Measurements from ENCODE around the gene ZNG1F.
"Not testable (repeated sequence)": the region's sequence is repeated elsewhere in the genome, so short reads cannot be mapped to it uniquely, and the experiment has no call there.

ZNG1F gene

DNA sequence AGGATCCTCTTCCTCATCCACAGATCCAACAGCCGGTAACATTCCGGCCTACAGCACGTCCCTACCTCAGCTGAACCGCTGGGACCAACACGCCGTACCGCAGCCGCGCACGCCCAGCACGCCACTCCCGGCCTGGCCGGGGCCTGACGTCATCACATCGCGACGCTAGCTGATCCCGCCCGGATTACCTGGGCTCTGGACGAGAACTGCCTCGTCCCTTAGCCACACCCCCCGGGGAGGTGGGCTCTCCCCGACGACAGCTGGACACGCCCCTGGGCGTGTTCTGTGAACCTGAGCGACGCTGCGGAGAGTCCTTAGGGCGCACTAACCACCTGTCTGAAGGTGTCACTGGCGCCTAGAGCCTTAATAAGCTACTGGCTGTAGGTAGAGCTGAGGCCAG is at the start of gene ZNG1F:
Gene ZNG1F, minus strand, starts transcription at position 101 of the 400 bp plus-strand sequence. Its CDS starts 59 bp downstream, at position 42.
- H3K4me3 ChIP-seq (ENCODE audit: control insufficient read depth, low read depth, low read length); DNase-seq (ENCODE audit: low read depth): not testable (repeated sequence)

DNA sequence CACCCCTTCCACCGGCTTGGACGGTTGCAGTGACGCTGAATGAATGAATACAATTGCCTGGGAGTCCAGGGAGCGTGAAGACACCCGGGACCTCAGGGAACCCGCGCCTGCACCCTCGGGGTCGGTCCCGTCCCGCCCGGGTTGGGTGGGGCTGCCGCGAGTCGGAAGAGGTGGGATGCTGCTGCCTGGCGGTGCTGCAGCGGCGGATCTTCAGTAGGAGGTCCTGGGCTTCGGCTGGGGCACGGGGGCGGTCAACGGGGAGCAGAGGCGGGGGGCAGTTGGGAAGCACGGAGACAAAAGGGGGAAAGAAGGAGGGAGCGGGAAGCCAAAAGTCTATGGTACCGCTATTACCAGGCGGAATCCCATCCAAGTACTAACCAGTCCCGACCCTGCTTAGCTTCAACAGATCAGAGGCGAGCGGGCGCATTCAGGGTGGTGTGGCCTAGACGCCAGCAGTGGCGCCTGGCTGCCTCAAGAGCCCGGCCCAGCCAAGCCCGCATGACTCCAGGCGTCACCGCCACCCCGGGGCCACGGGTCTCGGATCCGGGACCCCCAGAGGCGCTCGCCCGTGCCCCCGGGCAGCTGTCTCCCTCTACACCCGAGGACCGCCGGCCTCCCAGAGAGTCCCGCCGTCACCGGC is 48.1 kb upstream of the ZNG1F start:
- H3K4me3 ChIP-seq (ENCODE audit: control insufficient read depth, low read depth, low read length); DNase-seq (ENCODE audit: low read depth): not testable (repeated sequence)

DNA sequence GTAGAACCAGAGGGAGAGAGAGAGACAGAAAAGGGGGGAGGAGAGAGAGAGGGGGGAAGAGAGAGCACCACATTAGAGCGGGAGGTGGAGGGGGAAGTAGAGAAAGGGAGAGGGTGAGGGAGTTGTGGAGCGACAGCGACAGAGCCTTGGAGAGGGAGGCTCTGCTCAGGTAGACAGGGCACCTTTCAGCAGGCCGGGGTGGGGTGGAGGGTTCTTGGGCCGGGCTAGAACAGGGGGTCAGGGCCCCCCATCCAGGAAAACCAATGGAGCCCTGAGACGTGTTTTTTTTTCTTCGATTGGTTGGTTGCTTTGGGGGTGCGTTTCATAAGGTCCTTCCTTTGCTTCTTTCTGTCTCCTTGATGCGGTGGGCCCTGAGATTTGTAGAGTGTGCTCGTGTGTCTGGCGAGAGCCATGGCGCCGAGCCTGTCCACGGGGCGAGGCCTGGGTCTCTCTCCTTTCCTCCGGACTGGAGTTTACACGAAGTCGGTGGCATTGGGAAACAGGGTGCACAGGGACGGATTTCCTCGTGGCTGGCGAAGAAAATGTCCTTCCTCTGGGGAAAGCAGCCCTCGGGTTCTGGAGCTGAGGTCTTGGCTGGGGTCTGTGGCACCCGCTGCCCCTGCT is 47.5 kb upstream of the ZNG1F start:
- H3K4me3 ChIP-seq (ENCODE audit: control insufficient read depth, low read depth, low read length); DNase-seq (ENCODE audit: low read depth): not testable (repeated sequence)

DNA sequence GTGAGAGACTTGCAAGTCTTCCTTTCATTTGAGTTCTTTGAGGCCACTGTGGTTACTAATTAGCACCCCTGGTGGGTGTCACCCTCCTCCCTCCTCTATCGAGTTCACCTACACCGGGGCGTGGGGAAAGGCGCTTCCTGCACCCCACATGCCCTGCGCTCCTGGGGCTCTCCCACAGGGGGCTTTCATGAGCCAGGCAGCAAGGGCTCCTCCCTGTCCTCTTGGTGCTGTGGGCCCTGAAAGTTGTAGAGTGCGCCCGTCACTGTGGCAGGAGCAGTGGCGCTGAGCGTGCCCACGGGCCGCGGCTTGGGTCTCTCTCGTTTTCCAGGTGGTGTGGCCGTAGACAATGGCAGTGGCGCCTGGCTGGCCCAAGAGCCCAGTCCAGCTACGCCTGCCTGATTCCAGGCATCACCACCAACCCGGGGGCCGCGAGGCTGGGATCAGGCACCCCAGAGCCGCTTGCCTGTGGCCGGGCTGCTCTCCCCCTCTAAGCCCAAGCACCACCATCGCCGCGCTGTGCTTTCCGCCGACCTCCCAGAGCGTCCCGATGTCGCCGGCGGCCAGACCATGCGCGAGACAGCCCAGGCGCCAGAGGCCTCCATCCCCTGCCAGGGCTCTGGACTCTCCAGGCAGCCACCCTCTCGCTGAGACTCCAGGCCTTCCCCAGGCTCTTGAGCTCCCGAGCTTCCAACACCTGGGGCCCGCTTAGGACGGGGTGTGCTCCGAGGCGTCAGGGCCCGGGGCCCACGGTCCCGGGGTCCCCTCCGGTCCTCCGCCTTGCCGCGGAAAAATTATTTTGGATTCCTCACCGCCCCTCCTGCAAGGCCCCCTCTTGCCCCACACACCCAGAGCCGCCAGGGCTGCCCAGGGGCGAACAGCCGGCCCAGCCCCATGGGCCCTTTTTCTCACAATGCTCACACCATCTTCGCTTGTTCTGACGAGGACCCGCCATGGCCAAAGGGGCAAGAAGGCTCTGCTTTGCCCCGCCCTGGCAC is 46.0 kb upstream of the ZNG1F start:
- not testable (repeated sequence) for H3K4me3 ChIP-seq (ENCODE audit: control insufficient read depth, low read depth, low read length); DNase-seq (ENCODE audit: low read depth)

DNA sequence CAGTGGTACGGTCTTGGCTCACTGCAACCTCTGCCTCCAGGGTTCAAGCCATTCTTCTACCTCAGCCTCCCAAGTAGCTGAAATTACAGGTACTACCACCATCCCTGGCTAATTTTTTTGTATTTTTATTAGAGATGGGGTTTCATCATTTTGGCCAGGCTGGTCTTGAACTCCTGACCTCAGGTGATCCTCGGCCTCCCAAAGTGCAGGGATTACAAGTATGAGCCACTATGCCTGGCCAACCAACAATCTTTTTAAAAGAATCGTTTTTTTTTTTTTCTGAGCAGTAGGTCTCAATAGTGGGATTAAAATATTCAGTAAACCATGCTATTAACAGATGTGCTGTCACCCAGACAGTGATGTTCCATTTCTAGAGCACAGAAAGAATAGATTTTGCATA is 45.1 kb upstream of the ZNG1F start:
- H3K4me3 ChIP-seq (ENCODE audit: control insufficient read depth, low read depth, low read length); DNase-seq (ENCODE audit: low read depth): not testable (repeated sequence)

DNA sequence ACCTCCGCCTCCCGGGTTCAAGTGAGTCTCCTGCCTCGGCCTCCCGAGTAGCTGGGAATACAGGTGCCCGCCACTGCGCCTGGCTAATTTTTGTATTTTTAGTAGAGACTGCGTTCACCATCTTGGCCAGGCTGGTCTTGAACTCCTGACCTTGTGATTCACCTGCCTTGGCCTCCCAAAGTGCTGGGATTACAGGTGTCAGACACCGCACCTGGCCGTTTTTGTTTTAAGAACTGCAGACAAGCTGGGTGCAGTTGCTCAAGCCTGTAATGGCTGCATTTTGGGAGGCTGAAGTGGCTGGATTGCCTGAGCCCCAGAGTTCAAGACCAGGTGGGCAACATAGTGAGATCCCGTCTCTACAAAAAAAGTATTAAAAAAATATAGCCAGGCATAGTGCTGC is 43.2 kb upstream of the ZNG1F start:
- DNase-seq (ENCODE audit: low read depth); H3K4me3 ChIP-seq (ENCODE audit: control insufficient read depth, low read depth, low read length): not testable (repeated sequence)

DNA sequence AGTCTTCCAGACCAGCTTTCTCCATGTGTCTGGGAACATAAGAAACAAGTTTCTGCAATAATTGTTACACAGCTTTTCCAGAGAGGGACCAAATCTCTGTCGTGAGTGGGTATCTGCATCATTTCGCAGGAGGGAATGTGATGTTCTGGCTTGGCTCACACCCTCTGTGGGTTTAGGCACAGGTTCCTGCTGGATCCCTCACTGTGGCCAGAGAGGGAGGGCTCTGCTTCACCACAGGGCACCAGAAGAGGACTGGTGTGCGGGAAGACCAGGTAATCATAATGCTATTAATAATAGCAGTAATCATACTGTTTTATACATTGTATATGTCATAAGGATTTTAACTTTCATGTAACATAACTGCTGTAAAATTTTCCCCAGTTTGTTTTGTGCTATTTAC is 41.3 kb upstream of the ZNG1F start:
- not testable (repeated sequence) for H3K4me3 ChIP-seq (ENCODE audit: control insufficient read depth, low read depth, low read length); DNase-seq (ENCODE audit: low read depth)

DNA sequence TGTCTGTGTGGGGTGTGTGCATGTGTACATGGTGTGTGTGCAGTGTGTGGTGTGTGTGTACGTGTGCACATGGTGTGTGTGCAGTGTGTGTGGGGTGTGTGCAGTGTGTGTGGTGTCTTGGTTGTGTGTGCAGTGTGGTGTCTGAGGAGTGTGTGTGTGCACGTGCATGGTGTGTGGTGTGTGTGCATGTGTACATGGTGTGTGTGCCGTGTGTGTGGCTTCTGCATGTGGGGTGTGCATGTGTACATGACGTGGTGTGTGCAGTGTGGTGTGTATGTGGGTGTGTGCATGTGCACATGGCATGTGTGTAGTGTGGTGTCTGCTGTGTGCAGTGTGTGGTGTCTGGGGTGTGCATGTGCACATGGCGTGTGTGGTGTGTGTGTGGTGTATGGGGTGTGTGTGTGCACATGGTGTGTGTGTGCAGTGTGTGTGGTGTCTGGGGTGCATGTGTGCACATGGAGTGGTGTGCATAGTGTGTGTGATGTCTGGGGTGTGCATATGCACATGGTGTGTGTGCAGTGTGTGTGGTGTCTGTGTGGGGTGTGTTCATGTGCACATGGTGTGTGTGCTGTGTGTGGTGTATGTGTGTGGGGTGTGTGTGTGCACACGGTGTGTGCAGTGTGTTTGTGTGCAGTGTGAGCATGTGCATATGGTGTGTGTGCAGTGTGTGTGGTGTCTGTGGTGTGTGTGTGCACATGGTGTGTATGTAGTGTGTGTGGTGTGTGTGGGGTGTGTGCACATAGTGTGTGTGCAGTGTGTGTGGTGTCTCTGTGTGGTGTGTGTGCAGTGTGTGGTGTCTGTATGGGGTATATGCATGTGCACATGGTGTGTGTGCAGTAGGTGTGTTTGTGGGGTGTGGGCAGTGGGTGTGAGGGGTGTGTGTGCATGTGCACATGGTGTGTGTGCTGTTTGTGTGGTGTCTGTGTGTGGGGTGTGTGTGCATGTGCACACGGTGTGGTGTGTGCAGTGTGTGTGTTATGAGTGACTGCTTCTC is 40.6 kb upstream of the ZNG1F start:
- H3K4me3 ChIP-seq (ENCODE audit: control insufficient read depth, low read depth, low read length) = no peak overlapping the region
- DNase-seq (ENCODE audit: low read depth) = no peak
- TF ChIP-seq, protein P1, sequence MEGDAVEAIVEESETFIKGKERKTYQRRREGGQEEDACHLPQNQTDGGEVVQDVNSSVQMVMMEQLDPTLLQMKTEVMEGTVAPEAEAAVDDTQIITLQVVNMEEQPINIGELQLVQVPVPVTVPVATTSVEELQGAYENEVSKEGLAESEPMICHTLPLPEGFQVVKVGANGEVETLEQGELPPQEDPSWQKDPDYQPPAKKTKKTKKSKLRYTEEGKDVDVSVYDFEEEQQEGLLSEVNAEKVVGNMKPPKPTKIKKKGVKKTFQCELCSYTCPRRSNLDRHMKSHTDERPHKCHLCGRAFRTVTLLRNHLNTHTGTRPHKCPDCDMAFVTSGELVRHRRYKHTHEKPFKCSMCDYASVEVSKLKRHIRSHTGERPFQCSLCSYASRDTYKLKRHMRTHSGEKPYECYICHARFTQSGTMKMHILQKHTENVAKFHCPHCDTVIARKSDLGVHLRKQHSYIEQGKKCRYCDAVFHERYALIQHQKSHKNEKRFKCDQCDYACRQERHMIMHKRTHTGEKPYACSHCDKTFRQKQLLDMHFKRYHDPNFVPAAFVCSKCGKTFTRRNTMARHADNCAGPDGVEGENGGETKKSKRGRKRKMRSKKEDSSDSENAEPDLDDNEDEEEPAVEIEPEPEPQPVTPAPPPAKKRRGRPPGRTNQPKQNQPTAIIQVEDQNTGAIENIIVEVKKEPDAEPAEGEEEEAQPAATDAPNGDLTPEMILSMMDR (IDR thresholded peaks at IDR 0.05; ENCODE audit: control insufficient read depth, insufficient read depth, low read depth, low read length, missing control alignments) = no peak

DNA sequence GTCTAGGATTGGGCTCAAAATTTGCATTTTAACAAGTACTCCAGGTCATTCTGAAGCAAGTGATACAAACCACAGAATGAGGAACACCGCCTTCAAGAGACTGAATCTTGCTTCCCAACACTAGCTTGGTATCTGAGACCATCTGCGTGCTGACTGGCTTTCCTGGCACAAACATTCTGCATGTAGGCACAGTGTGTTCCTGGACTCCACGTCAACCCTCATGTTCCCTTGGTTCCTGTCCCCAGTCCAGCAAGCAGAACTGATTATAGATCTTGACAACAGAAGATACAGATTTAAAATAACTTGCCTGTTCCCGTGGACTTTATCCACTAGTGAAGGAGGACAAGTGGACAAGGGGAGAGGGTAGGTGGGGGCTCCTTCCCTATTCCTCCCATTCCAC is 30.7 kb upstream of the ZNG1F start:
- not testable (repeated sequence) for DNase-seq (ENCODE audit: low read depth); H3K4me3 ChIP-seq (ENCODE audit: control insufficient read depth, low read depth, low read length)

DNA sequence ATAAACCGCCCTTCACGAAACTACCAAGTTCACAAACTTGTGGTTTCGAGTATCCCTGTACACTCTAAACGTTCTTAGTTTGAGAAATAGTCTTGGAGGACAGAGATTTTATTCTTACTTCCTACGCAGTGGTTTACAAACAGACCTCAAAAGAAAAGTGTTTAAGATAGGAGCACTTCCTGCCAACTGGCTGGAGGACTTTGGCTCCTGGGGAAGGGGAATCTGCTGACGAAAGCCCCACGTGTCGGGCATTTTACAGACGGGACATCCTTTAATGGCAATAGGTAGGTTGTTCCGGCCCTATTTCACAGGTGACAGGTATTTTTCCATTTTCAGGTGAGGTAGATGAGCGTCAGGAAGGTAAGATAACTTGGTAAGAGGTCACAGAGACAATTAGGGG is 678 bp downstream of the ZNG1F start:
- H3K4me3 ChIP-seq (ENCODE audit: control insufficient read depth, low read depth, low read length) = not testable (repeated sequence)

DNA sequence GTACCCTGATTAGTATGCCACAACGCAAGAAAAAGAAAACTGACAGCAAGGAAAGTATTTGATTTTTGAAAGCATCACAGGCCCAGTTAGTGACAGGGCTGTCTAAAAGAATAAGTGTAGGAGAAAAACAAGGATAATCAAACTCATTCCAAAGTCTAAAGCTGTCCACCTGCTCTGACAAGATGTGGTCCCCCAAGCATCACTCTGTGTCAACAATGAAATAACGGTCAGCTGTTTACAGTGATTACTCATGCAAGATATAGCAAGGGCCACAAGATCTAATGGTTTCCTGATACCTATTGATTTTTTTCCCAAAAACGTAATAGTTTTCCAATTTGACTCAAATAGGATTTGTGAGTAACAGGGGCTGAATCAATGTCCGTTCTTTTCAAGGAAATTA is 14.1 kb downstream of the ZNG1F start:
- H3K4me3 ChIP-seq (ENCODE audit: control insufficient read depth, low read depth, low read length); DNase-seq (ENCODE audit: low read depth): not testable (repeated sequence)

More for the DNA sequence above, 678 bp downstream of the ZNG1F start:
- not testable (repeated sequence) for DNase-seq (ENCODE audit: low read depth)

DNA sequence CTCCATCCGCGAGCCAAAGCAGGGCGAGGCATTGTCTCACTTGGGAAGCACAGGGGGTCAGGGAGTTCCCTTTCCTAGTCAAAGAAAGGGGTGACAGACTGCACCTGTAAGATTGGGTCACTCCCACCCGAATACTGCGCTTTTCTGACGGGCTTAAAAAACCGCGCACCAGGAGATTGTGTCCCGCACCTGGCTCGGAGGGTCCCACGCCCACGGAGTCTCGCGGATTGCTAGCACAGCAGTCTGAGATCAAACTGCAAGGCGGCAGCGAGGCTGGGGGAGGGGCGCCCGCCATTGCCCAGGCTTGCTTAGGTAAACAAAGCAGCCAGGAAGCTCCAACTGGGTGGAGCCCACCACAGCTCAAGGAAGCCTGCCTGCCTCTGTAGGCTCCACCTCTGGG is 39.0 kb downstream of the ZNG1F start:
- not testable (repeated sequence) for H3K4me3 ChIP-seq (ENCODE audit: control insufficient read depth, low read depth, low read length); DNase-seq (ENCODE audit: low read depth)

DNA sequence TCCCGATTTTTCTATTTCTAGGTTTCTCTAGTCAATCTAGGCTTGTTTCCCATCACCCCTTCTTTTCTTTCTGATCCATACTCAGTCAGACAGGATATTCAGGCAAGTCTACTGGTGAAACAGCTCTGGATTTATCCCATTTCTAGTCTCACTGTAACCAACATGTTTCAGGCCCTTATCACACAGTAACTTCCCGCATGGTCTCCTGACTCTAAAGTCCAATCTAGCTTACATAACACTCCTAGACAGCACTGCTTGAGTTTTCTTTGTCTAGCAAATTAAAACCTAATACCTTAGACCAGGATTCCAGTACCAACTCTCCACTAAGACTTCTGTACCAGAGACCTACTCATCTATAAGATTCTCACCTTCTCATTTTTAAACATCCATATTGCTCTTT is 47.2 kb downstream of the ZNG1F start:
- not testable (repeated sequence) for DNase-seq (ENCODE audit: low read depth); H3K4me3 ChIP-seq (ENCODE audit: control insufficient read depth, low read depth, low read length)

DNA sequence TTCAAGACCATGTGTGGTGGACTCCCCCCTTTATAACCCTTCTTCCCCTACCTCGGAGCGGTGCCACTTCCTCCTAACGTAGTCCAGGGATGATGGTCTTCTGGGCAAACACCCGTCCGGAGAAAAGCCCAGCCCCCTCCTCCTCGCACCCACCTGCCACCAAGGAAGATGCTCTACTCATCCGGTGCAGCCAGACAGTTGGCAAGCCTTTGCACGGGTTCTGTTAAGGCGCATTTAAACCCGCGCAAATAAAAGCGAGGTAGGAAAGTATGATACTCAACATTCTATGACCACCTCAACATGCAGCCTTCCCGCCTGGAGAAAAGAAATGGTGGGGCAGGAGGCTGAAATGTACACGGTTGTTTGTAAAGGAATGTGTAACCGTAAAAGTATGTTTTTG is 60.5 kb downstream of the ZNG1F start, which contains the start of gene FOXD4L6:
Gene FOXD4L6, minus strand, starts transcription at position 101 of the 400 bp plus-strand sequence. CDS start 298 bp downstream, outside the sequence.
- not testable (repeated sequence) for H3K4me3 ChIP-seq (ENCODE audit: control insufficient read depth, low read depth, low read length); DNase-seq (ENCODE audit: low read depth)

DNA sequence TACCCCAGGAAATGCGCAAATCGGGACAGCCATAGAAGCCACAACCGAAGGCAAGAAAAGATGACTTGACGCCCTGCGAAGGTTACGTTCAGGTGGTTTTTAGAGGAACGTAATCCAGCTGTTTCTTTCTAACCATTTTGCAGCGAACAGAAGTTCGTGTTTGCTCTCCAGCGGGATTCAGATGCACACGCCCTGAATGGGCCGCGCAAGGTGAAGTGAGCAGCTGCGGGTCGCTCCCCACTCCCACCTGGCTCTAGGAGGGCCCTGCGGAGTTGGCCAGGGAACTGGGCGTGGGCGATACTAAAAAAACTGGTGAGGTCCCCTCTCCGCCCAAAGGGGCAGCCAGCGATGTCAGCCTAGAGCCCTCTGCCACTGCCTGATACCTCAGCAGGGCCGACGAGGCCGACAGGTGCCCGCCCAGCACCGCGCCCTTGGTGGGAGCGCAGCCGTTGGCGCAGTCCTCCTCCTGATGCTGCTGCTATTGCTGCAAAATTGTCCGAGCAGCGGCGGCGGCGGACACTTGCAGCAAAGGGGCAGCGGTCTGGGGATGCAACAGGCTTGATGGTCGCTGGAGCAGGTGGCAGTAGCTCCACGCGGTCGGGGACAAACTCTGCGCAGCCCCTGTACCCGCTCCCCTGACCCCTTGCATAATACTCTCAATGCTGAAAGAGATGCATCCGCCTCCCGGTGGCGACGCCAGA is 62.2 kb downstream of the ZNG1F start:
- DNase-seq (ENCODE audit: low read depth); H3K4me3 ChIP-seq (ENCODE audit: control insufficient read depth, low read depth, low read length): not testable (repeated sequence)

DNA sequence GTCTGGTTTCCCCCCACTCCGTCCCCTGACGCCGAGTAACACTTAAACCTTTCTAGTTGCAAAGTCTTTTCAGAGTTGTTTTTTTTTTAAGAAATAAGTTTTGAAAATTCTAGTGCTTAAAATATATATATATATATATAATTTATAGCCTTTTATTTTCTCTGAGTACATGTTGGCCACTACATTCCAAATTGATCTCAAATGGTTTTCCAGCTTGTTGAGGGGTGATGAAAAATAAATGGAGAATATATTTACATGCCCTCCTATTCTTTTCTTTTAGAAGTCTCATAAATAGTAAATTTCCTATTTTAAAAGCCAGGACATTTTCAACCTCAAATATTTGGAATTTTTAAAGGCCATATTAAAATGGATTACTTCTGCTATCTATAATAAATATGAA is 63.2 kb downstream of the ZNG1F start:
- not testable (repeated sequence) for DNase-seq (ENCODE audit: low read depth); H3K4me3 ChIP-seq (ENCODE audit: control insufficient read depth, low read depth, low read length)

Measured in AG09309 (cell line).